GM13977 (cell line): Measurements from ENCODE around the gene EME1.
"Not testable (repeated sequence)": the region's sequence is repeated elsewhere in the genome, so short reads cannot be mapped to it uniquely, and the experiment has no call there.

Source experiments
- DNase-seq: peaks from one replicate; pipeline ENCODE4 v3.0.0; 2012; ENCODE audit warnings: low spot score
- in situ Hi-C: fragments of 300-500 bp; cut with MboI; formaldehyde crosslinking; loops from one replicate; pipeline ENCODE4 v1.12.0; 2022; ENCODE audit warnings: low sequenced_read_pairs, low pct_unique_long_range_greater_than_20kb, mixed read lengths, inconsistent platforms; ENCODE audit not compliant: unreplicated experiment
- TF ChIP-seq, protein P1 (sequence below): IDR thresholded peaks from 2 replicates; pipeline ENCODE4 v1.5.1; 2012; ENCODE audit warnings: mild to moderate bottlenecking, control low read depth; ENCODE audit not compliant: insufficient read depth; ENCODE audit errors: extremely low read depth, missing control alignments

Gene EME1

DNA sequence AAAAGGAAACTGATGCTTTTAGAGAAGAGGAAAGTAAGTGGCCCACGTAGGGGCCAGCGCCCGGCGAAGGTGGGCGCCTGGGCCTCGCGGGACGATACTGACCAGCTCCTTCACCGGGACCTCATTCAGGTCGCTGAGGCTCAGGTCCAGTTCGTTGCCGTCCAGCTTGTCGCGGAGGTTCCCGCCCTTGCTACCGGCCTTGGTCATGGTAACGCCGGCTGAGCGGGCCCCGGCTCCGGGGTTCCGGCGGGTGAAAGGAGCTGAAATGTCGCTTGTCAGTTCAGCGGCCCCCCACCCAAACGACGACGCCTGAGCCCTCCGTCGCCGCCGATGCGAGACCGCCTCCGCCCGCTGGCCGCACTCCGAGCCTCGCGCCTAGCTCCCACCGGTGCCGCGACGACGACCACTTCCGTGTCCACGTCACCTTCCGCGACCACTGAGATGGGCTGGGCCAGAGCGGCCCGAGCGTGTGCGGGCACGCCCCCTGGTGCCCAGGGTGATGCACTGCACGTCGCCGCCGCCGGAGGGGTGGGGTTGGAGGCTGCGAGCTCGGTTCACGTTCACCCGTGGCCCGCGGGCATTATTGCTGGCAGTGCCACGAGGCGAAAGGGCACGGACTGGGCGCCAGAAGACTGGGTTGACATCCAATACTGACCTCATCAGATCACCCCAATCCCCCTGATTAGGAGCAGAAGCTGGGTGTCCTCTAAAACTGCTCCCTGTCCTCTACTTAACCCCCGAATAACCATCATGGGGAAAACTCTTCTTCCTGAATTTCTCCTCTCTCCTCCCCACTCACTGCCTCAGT lies 24.3 kb downstream of the EME1 start, which contains the start of gene LRRC59:
TSS of gene LRRC59 (minus strand) at position 413 of the 808 bp plus-strand sequence. CDS start at position 207, 206 bp downstream.
- peak; percentile 94 for DNase-seq
- in situ Hi-C loops = no loop called here
- TF ChIP-seq, protein P1, sequence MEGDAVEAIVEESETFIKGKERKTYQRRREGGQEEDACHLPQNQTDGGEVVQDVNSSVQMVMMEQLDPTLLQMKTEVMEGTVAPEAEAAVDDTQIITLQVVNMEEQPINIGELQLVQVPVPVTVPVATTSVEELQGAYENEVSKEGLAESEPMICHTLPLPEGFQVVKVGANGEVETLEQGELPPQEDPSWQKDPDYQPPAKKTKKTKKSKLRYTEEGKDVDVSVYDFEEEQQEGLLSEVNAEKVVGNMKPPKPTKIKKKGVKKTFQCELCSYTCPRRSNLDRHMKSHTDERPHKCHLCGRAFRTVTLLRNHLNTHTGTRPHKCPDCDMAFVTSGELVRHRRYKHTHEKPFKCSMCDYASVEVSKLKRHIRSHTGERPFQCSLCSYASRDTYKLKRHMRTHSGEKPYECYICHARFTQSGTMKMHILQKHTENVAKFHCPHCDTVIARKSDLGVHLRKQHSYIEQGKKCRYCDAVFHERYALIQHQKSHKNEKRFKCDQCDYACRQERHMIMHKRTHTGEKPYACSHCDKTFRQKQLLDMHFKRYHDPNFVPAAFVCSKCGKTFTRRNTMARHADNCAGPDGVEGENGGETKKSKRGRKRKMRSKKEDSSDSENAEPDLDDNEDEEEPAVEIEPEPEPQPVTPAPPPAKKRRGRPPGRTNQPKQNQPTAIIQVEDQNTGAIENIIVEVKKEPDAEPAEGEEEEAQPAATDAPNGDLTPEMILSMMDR = peak; percentile 100

DNA sequence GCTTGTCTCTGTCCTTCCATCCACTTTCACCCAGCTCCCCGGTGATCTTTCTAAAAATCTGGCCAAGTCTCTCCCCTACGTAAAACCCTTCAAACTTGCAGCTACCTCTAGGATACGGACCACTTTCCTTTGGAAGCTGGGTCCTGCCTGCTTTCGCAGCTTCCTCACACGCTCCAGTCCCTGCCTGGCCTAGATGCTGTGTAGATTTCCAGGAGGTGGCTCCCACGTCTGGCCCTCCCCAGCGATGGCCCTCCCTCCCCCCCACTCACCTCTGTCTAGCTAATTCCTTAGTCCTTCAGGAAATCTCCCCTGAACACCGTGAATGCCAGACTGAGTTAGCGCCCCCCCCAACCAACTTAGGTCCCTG lies 24.9 kb downstream of the EME1 start:
- in situ Hi-C loops = no loop called here
- no peak for DNase-seq
- TF ChIP-seq, protein P1 = no peak

DNA sequence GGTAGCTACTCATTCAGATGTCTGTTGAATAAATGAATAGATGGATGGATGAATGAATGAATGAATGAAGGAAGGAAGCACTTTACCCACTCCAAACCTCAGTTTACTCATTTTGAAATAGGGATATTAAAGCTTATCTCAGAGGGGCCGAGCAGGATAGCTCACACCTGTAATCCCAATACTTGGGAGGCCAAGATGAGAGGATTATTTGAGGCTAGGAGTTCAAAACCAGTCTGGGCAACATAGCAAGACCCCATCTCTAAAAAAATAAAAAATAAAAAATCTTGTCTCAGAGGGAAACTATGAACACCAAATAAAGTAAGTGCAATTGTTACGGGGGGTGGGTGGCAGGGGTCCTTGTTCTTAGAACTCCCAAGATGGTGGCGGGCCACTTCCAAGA lies 25.6 kb downstream of the EME1 start:
- in situ Hi-C loops, DNase-seq: not testable (repeated sequence)

DNA sequence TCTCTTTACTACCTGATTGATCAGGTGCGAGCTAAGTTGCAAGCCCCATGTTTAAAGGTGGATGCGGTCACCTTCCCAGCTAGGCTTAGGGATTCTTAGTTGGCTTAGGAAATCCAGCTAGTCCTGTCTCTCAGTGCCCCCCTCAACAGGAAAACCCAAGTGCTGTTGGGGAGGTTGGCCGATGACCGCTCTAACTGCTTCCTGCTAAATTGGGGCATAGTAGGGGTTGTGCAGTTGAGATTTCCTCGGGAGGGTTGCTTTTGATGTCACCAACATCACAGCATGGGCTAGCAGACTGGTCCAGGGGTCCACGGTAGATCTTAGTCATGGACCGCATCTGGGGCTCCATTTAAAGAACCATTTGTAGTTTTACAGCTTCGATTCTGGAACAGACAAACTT lies 26.6 kb downstream of the EME1 start:
- DNase-seq, in situ Hi-C loops: not testable (repeated sequence)

DNA sequence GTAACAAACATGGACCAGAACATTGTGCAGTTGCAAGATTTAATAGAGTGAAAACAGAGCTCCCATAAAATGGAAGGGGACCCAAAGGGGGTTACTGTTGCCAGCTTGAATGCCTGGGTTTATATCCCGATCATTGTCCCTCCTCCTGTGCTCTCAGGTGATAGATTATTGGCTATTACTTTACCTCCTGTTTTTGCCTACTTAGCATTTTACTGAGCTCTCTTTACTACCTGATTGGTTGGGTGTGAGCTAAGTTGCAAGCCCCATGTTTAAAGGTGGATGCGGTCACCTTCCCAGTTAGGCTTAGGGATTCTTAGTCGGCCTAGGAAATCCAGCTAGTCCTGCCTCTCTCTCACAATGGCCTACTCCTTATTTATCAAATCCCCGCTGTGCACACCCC lies 32.3 kb downstream of the EME1 start:
- in situ Hi-C loops = loop anchor here (10.0 kb wide), 1 partner anchor 59 kb away; the partner anchor contains the start of gene CHAD
- not testable (repeated sequence) for DNase-seq

DNA sequence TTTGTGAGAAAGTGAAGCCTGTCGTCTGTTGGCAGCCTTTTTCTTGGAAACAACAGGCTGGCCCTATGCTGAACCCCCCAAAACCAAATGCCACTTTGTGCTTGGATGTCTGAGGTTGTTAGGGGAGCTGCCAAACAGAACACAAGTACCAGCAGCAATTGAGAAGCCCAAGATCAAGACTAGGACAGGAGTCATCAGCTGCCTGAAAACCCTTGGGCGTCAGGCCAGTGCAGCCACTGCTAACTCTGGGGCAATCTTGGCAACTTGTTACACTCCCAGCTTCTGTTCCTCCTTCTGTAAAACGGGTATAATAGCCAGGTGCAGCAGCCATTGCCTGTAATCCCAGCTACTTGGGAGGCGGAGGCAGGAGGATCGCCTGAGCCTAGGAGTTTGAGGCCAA lies 33.5 kb downstream of the EME1 start:
- in situ Hi-C loops = loop anchor here (10.0 kb wide), 1 partner anchor 58 kb away; the partner anchor contains the start of gene CHAD
- no peak for DNase-seq
- TF ChIP-seq, protein P1 = no peak

DNA sequence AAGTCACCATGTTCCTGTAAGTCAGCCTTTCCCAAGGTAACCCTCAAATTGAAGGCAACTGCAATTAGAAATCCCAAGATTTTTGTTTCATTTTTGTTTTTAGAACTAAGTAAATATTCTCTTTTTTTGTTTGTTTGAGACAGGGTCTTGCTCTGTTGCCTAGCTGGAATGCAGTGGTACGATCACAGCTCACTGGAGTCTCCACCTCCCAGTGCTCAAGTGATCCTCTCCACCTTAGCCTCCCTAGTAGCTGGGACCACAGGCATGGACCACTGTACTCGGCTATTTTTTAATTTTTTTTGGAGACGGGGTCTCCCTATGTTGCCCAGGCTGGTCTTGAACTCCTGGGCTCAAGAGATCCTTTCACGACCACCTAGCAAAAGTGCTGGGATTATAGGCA lies 34.9 kb downstream of the EME1 start:
- no peak for DNase-seq
- in situ Hi-C loops = loop anchor here (10.0 kb wide), 1 partner anchor 57 kb away; the partner anchor contains the start of gene CHAD
- TF ChIP-seq, protein P1 = no peak

DNA sequence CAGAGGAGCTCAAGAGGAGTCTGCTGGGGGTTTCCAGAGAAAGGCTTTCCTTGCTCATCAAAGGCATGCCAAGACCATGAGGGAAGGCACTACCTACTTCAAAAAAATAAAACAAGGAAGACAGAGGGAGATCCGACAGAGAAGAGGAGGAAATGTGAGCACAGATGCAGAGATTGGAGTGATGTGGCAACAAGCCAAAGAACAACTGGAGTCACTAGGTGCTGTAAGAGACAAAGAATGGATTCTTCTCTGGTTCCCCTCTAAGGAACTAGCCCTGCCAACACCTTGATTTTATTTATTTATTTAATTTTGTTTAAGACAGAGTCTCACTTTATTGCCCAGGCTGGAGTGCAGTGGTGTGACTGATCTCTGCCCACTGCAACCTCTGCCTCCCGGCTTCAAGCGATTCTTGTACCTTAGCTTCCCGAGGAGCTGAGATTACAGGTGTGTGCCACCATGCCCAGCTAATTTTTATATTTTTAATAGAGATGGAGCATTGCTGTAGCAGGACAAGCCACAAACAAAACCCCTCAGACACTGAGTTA lies 39.2 kb downstream of the EME1 start:
- in situ Hi-C loops = no loop called here
- DNase-seq = no peak
- TF ChIP-seq, protein P1 = no peak
